Epithelial cell of umbilical artery (primary cell): ENCODE results near the gene TBXT. TPM values are rescaled to one million over a fixed set of nuclear protein-coding genes. Genes with fewer than 3 reads are reported as not detected.

Source experiments
- total RNA-seq: library from RNA; depleted of rRNA; stranded (reverse); fragments of >200 nt; gene quantifications from 2 replicates; pipeline ENCODE4 v1.2.3, GENCODE V29; 2014

TBXT gene, protein sequence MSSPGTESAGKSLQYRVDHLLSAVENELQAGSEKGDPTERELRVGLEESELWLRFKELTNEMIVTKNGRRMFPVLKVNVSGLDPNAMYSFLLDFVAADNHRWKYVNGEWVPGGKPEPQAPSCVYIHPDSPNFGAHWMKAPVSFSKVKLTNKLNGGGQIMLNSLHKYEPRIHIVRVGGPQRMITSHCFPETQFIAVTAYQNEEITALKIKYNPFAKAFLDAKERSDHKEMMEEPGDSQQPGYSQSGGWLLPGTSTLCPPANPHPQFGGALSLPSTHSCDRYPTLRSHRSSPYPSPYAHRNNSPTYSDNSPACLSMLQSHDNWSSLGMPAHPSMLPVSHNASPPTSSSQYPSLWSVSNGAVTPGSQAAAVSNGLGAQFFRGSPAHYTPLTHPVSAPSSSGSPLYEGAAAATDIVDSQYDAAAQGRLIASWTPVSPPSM
- total RNA-seq, result not detected in 2 replicates

DNA sequence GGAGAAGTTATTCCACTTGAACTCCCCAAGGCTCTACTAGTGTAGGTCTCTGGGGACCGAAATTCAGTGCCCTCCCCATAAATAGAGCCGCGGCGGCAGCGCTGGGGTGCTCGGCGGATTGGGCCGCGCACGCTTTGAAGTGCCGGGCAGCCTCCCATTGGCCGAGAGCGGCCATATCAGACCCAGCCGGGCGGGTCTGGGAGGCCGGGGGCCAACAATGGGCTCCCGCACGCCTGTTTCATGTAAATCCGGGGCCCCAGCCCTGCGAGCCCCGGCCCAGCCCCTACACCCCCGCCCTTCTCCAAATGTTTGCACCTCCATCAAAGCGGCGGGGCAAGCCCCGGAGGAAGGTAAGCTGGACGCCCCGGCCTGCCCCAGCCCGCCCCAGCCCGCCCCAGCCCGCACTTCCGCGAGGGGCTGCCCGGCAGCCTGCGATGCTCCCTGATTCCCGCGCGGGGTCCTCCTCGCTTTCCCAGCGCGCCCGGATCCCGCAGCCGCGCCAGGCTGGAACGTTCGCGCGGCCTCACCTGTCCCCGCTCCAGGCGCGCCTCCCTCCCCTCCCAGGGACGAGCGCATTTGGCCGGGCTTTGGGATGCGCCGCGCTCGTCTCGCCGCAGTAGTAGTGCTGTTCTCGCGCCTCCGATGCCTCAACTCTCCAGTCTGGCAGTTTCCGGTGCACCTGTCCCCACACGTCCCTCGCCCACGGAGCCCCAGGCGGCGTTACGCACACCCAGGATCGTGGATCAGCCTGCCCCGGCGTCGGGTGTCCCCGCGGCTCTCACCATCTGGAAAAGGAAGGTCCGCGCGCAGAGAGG is at the start of gene TBXT:
TBXT (minus strand) TSS at position 51 of the 815 bp plus-strand sequence. CDS start 260 bp downstream, outside the sequence.

Other genes with a start within 250 kb of the TBXT start
- gene PRR18, start 140.5 kb upstream of the TBXT start, total RNA-seq, result not detected in 2 replicates
- 35.7 and 43.6 TPM in 2 replicates for gene SFT2D1, start 174.7 kb upstream of the TBXT start, total RNA-seq
- gene MPC1, start 215.1 kb upstream of the TBXT start, total RNA-seq, result 30.5 and 31.8 TPM in 2 replicates